Activated CD8-positive, alpha-beta T cell treated with anti-CD3 and anti-CD28 coated beads, Interleukin-2, amount 10 ng/mL, durations not matched to agents 7 days and 5 days (primary cell): ENCODE measurements around the gene ASTN1. TPM values are rescaled to one million over a fixed set of nuclear protein-coding genes. Genes with fewer than 3 reads are reported as not detected.

Experiments used
- ATAC-seq: fragments of 150-1000 bp; cut with Tn5 transposase; one replicate; pipeline ENCODE4 v1.10.0; 2021; ENCODE audit warnings: moderate library complexity
- CTCF ChIA-PET: fragments of 350-600 bp; sonication (Branson Sonifier 250); formaldehyde crosslinking; loops from one replicate; lab custom pipeline; 2021; ENCODE audit warnings: antibody characterized with exemption; lab: Charles Lee
- POLR2A ChIA-PET: fragments of 350-600 bp; sonication (Branson Sonifier 250); formaldehyde crosslinking; loops from one replicate; lab custom pipeline; 2021; ENCODE audit warnings: antibody characterized with exemption; lab: Charles Lee
- DNase-seq: peaks from one replicate; pipeline ENCODE4 v3.0.0-alpha.2; 2020
- H3K27ac Mint-ChIP-seq: one replicate; pipeline ENCODE4 v1.8.0; 2021; ENCODE audit warnings: mild to moderate bottlenecking, mixed read lengths
- H3K27me3 Mint-ChIP-seq: one replicate; pipeline ENCODE4 v1.8.0; 2021; ENCODE audit warnings: low read depth, mixed read lengths
- H3K36me3 Mint-ChIP-seq: one replicate; pipeline ENCODE4 v1.8.0; 2021; ENCODE audit warnings: low read depth, mixed read lengths
- H3K4me1 Mint-ChIP-seq: one replicate; pipeline ENCODE4 v1.8.0; 2021; ENCODE audit warnings: low read depth, mixed read lengths
- H3K4me3 Mint-ChIP-seq: one replicate; pipeline ENCODE4 v1.8.0; 2021; ENCODE audit warnings: mild to moderate bottlenecking, mixed read lengths
- H3K9me3 Mint-ChIP-seq: one replicate; pipeline ENCODE4 v1.8.0; 2022; ENCODE audit warnings: mixed read lengths; ENCODE audit not compliant: insufficient read depth
- total RNA-seq, 2 experiments: library from RNA; stranded (reverse); gene quantifications; one replicate each; pipeline ENCODE4 v1.2.3, GENCODE V29; 2021

Gene ASTN1
- total RNA-seq, 2 experiments from 2014 or later: not detected

DNA sequence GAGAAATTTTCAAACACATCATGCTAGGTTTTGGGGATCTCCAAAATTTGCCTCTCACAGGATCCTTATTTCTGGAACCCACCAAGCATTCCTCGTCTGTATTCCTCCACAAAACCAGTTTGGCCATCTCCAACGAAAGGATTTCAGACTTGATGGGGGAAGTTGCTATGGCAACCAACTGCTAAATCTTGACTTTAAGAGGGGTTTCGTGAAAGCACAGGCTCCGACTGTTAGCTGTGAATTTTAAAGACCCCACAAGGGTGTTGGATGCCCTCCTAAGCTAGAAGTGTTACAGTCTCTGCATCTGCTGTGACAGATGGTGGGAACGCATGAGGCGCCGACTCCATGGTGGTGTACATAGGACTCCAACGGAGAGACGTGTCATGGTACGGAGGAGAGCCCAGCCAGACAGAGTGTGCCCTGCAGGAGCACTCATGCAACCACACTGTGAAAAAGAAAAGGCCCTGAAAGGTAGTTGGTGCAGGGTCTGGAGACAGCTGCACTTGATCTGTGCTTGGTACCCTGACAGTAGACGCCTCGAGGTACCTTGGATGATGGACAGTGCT lies 147.1 kb downstream of the ASTN1 start:
- POLR2A ChIA-PET: no interaction called here
- Mint-ChIP-seq H3K9me3 (no peaks in the 10 kb centered on the region), H3K27me3 (no peaks in the 10 kb centered on the region), H3K4me1 (no peaks in the 10 kb centered on the region), H3K36me3 (no peaks in the 10 kb centered on the region), H3K27ac (no peak overlapping the region), H3K4me3 (no peak overlapping the region)
- ATAC-seq (no peak), DNase-seq (no peak)
- CTCF ChIA-PET: no interaction called here

DNA sequence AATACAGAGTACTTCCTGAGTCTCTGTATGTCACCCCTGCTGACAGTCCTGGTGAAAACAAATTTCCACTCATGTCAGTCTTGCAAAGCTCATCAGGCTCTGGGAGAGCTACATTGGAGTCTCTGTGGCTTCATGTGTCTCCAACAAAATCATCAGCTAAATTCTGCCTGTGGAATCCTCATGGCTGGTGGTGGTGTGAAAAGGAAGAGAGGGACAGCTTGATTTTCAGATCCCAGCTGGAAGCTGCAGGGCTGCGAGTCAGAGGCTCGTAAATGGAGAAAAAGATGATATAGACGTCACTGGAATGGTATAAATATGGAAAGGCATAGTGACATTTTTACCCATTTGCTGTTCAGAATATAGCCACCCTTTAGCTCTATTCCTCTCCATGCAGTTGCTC lies 150.2 kb downstream of the ASTN1 start:
- POLR2A ChIA-PET: no interaction called here
- DNase-seq: no peak
- CTCF ChIA-PET: no interaction called here

DNA sequence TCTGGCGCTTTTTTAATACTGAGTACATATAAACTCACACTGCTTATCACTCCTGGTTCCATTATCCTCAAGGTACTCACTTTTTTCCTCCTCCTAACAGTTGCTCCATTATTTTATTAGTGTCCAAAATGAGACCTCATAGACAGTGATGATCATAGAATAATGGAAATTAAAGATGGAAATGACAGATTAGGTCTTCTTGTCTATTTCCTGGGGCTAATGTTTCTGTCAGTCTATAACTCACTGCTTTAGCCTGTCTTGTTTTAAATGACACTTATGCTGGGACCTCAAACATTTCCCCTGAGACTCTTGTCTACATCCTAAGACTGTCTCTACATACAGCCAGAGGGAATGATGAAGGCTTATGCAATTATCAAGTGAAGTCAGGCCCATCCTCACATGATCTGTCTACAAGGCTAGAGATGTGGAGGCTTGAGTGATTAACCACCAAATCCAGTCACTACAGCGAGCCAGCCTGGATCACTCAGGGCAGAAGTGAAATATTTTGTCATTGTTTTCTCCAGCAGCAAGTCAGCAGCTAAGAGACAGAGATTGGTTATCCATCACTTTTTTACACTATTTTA lies 152.1 kb downstream of the ASTN1 start:
- Mint-ChIP-seq H3K4me3 (no peak overlapping the region), H3K9me3 (no peaks in the 10 kb centered on the region), H3K4me1 (no peaks in the 10 kb centered on the region), H3K27me3 (no peaks in the 10 kb centered on the region), H3K27ac (no peak overlapping the region), H3K36me3 (no peaks in the 10 kb centered on the region)
- ATAC-seq (no peak), DNase-seq (no peak)
- ChIA-PET POLR2A (no interaction called here), CTCF (no interaction called here)

More for the DNA sequence above, 150.2 kb downstream of the ASTN1 start:
- Mint-ChIP-seq H3K4me1 (no peaks in the 10 kb centered on the region), H3K4me3 (no peak overlapping the region), H3K27me3 (no peaks in the 10 kb centered on the region), H3K9me3 (no peaks in the 10 kb centered on the region), H3K36me3 (no peaks in the 10 kb centered on the region), H3K27ac (no peak overlapping the region)
- no peak for ATAC-seq

- ChIA-PET CTCF (interaction anchor here (1.1 kb wide), 1 partner anchor 19 kb away, joined by 3 read pairs; no protein-coding TSS in a partner anchor), POLR2A (no interaction called here)
- no peak overlapping the region for H3K4me3 Mint-ChIP-seq
- H3K27me3 Mint-ChIP-seq: no peaks in the 10 kb centered on the region
- no peak for ATAC-seq
- no peak for DNase-seq
- no peaks in the 10 kb centered on the region for H3K9me3 Mint-ChIP-seq
- H3K4me1 Mint-ChIP-seq: no peaks in the 10 kb centered on the region
- H3K27ac Mint-ChIP-seq: no peak overlapping the region
- H3K36me3 Mint-ChIP-seq: no peaks in the 10 kb centered on the region
Observed at GRCh38 chr1:177011508-177011907, 153.0 kb downstream of the ASTN1 start.

- DNase-seq: no peak
- Mint-ChIP-seq H3K36me3 (no peaks in the 10 kb centered on the region), H3K27ac (no peak overlapping the region), H3K9me3 (no peaks in the 10 kb centered on the region), H3K27me3 (no peaks in the 10 kb centered on the region), H3K4me1 (no peaks in the 10 kb centered on the region), H3K4me3 (no peak overlapping the region)
- ChIA-PET POLR2A (no interaction called here), CTCF (interaction anchor here (1.1 kb wide), 1 partner anchor 17 kb away, joined by 3 read pairs; no protein-coding TSS in a partner anchor)
- ATAC-seq: no peak
Observed at GRCh38 chr1:177010211-177010825, 154.2 kb downstream of the ASTN1 start.

GRCh38 chr1:177008653-177009052 lies 155.9 kb downstream of the ASTN1 start:
- DNase-seq (no peak), ATAC-seq (no peak)
- Mint-ChIP-seq H3K27me3 (no peaks in the 10 kb centered on the region), H3K4me3 (no peak overlapping the region), H3K4me1 (no peaks in the 10 kb centered on the region), H3K36me3 (no peaks in the 10 kb centered on the region), H3K27ac (no peak overlapping the region), H3K9me3 (no peaks in the 10 kb centered on the region)
- ChIA-PET POLR2A (no interaction called here), CTCF (no interaction called here)

GRCh38 chr1:177007437-177008161 lies 156.9 kb downstream of the ASTN1 start:
- H3K4me1 Mint-ChIP-seq: no peaks in the 10 kb centered on the region
- POLR2A ChIA-PET: no interaction called here
- no peak overlapping the region for H3K4me3 Mint-ChIP-seq
- no peak overlapping the region for H3K27ac Mint-ChIP-seq
- DNase-seq (no peak), ATAC-seq (no peak)
- H3K9me3 Mint-ChIP-seq: no peaks in the 10 kb centered on the region
- H3K36me3 Mint-ChIP-seq: no peaks in the 10 kb centered on the region
- CTCF ChIA-PET: no interaction called here
- H3K27me3 Mint-ChIP-seq: no peaks in the 10 kb centered on the region

- ChIA-PET POLR2A (no interaction called here), CTCF (no interaction called here)
- DNase-seq (no peak), ATAC-seq (no peak)
- H3K27ac Mint-ChIP-seq: no peak overlapping the region
- H3K4me3 Mint-ChIP-seq: no peak overlapping the region
- no peaks in the 10 kb centered on the region for H3K36me3 Mint-ChIP-seq
- no peaks in the 10 kb centered on the region for H3K9me3 Mint-ChIP-seq
- no peaks in the 10 kb centered on the region for H3K27me3 Mint-ChIP-seq
- H3K4me1 Mint-ChIP-seq: no peaks in the 10 kb centered on the region
Observed at GRCh38 chr1:177002891-177003290, 161.6 kb downstream of the ASTN1 start.

- POLR2A ChIA-PET: no interaction called here
- ATAC-seq: no peak
Observed at GRCh38 chr1:177001556-177001955, 163.0 kb downstream of the ASTN1 start.

DNA sequence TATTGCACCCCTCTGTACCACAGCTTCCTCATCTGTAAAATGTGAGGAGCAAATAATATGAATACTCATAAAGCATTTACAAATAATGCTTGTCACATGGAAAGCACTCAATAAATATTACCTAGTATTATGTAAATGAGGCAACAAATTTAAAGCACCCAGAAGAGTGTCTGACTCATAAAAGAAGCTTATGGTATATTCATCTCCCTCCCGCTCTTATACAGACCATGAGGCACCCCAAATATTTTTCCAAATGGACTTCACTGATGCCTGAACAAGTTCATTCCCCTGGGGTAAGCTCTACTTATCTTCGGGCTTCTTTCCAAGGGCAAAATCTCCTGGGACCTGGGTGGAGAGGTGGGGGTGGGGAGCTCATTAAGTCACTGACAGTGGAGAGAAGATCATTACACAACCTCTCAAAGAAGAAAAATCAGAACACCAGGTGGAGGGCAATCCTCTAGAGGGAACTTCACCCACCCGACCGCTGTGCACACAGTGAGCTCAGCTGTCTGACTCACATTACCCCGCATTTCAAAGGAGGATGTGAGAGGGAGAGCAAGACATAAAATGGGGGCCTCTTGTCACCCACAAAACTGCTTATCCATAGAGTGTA lies 166.2 kb downstream of the ASTN1 start:
- ChIA-PET CTCF (no interaction called here), POLR2A (no interaction called here)
- H3K9me3 Mint-ChIP-seq: no peaks in the 10 kb centered on the region
- DNase-seq (no peak), ATAC-seq (no peak)
- H3K27ac Mint-ChIP-seq: no peak overlapping the region
- no peaks in the 10 kb centered on the region for H3K27me3 Mint-ChIP-seq
- H3K36me3 Mint-ChIP-seq: no peaks in the 10 kb centered on the region
- H3K4me1 Mint-ChIP-seq: no peaks in the 10 kb centered on the region
- no peak overlapping the region for H3K4me3 Mint-ChIP-seq

More at GRCh38 chr1:177001556-177001955, 163.0 kb downstream of the ASTN1 start:
- DNase-seq: no peak
- H3K27ac Mint-ChIP-seq: no peak overlapping the region
- H3K4me3 Mint-ChIP-seq: no peak overlapping the region
- H3K4me1 Mint-ChIP-seq: no peaks in the 10 kb centered on the region
- H3K36me3 Mint-ChIP-seq: no peaks in the 10 kb centered on the region
- no peaks in the 10 kb centered on the region for H3K27me3 Mint-ChIP-seq
- H3K9me3 Mint-ChIP-seq: no peaks in the 10 kb centered on the region
- CTCF ChIA-PET: no interaction called here

- no peak for DNase-seq
- Mint-ChIP-seq H3K27ac (no peak overlapping the region), H3K4me3 (no peak overlapping the region), H3K36me3 (no peaks in the 10 kb centered on the region), H3K27me3 (no peaks in the 10 kb centered on the region), H3K4me1 (no peaks in the 10 kb centered on the region), H3K9me3 (no peaks in the 10 kb centered on the region)
- ChIA-PET POLR2A (no interaction called here), CTCF (no interaction called here)
- no peak for ATAC-seq
Observed at GRCh38 chr1:176996456-176997090, 167.9 kb downstream of the ASTN1 start.
